Fibroblast of the aortic adventitia (primary cell): ENCODE data around the gene OR52L1. TPM values are rescaled to one million over a fixed set of nuclear protein-coding genes. Genes with fewer than 3 reads are reported as not detected.

Experiments used
- DNase-seq: peaks from one replicate; pipeline ENCODE4 v3.0.0-alpha.2; 2010; ENCODE audit warnings: low read depth
- H3K4me3 ChIP-seq: 2 replicates; pipeline ENCODE4 v1.5.1; 2011; ENCODE audit warnings: low read depth, mild to moderate bottlenecking, control low read depth, low read length, moderate library complexity
- CTCF ChIP-seq: IDR thresholded peaks from 2 replicates; pipeline ENCODE4 v1.5.1; 2011; ENCODE audit warnings: mild to moderate bottlenecking, low read length, control low read depth, inconsistent platforms; ENCODE audit not compliant: insufficient read depth
- total RNA-seq: library from RNA; depleted of rRNA; stranded (reverse); fragments of >200 nt; gene quantifications from 2 replicates; pipeline ENCODE4 v1.2.3, GENCODE V29; 2012; ENCODE audit warnings: low replicate concordance

OR52L1 gene
- not detected in 2 replicates for total RNA-seq

DNA sequence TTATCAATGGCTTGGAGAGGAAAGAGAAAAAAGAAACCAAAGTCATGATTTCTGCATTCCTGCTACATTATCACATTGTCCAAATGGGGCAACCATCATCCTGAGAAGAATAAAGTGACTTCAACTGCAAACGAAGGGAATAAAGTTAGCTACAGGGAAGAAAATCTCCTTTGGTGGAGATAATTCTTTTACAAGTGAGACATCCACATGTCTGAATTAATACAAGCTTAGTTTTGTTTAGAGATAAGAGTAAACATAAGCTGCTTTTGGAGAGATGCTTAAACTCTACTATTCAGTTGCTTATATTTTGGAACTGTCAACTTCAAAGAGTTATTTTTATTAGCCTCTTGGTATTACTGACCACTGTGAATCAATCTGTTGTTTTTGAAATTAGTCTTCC lies at the start of gene OR52L1:
Gene OR52L1, minus strand, starts transcription at position 101 of the 400 bp plus-strand sequence. Its CDS starts 55 bp downstream, at position 46.
- H3K4me3 ChIP-seq: no peak within 1 kb of the TSS
- DNase-seq: no peak
- TF ChIP-seq CTCF: no peak

GRCh38 chr11:6030708-6031405 lies 44.1 kb upstream of the OR52L1 start, which contains the start of gene OR56A1:
OR56A1 (minus strand) TSS chr11:6030758; CDS start chr11:6027692, 3,066 bp downstream.
- no peak for TF ChIP-seq CTCF
- DNase-seq: no peak
- no peak within 1 kb of the TSS for H3K4me3 ChIP-seq

DNA sequence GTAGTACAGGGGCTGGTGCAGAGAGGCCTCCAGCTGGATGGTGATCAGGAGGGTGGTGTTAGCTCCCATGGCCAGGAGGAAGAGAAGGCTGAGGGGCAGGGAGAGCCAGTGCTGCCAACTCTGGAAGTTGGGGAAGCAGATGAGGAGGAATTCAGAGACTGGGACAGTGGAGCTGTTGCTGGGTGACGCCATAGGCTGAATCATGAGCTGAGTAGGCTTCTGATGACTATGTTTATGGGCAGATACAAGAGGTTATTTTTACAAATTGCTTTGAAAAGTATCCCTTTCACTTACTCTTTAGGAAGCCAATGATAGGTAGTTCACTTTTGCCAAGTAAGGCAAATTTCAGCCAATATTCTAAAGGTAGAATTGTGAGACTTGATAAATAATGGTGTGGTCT lies 40.7 kb upstream of the OR52L1 start:
- H3K4me3 ChIP-seq: no peak overlapping the region
- no peak for TF ChIP-seq CTCF
- peak; percentile 2 for DNase-seq

DNA sequence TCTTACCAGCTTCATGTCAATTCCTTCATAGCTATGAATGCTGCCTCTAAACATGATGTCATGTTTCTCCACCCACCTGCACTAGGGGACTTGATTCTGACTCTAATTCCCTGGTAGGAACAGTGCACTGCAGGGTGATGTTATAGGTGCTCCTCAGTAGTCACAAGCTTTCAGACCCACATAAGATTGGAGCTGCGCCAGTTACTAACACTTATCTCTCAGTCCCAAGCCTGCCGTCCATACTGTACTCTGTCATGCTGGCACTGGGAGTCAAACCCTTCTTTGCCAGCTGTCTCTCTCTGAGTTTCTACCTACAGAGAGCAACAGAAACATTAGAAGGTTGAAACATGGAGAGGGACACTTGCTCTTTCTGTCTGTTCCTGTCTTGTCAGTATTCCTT lies 38.3 kb upstream of the OR52L1 start:
- TF ChIP-seq CTCF: no peak
- no peak for DNase-seq
- no peak overlapping the region for H3K4me3 ChIP-seq

GRCh38 chr11:6022956-6023355 lies 36.2 kb upstream of the OR52L1 start:
- DNase-seq: peak; percentile 74
- H3K4me3 ChIP-seq: no peak overlapping the region
- peak; percentile 63 for TF ChIP-seq CTCF

GRCh38 chr11:6013042-6013441 lies 26.3 kb upstream of the OR52L1 start:
- no peak for TF ChIP-seq CTCF
- H3K4me3 ChIP-seq: no peak overlapping the region
- DNase-seq: no peak
